ENCODE results near the gene DCST1. TPM values are rescaled to one million over a fixed set of nuclear protein-coding genes. Genes with fewer than 3 reads are reported as not detected.

DCST1 gene
- total and polyA plus RNA-seq, 4 donors = not detected

GRCh38 chr1:155022927-155023236, 10.7 kb upstream of the DCST1 start:
- Histone ChIP-seq H3K9ac (ENCODE audit: low read depth in 1 of 2, low read length in 2 of 2) (no peak overlapping the region), H3K4me1 (ENCODE audit: control insufficient read depth in 4 of 4, insufficient read depth in 4 of 4, low read length in 3 of 4) (peaks cover under 1 to 21% (median 12%) of the 10 kb centered on the region in 4 donors), H3K27ac (ENCODE audit: low read depth in 1 of 2, low read length in 2 of 2) (no peak overlapping the region), H3K27me3 (ENCODE audit: control insufficient read depth in 4 of 4, insufficient read depth in 4 of 4, low read length in 3 of 4) (no peaks in the 10 kb centered on the region), H3K4me3 (ENCODE audit: low read depth in 1 of 3, low read length in 3 of 3) (no peak overlapping the region), H3K9me3 (ENCODE audit: control insufficient read depth in 4 of 4, low read length in 3 of 4) (no peaks in the 10 kb centered on the region), H3K36me3 (ENCODE audit: control insufficient read depth in 4 of 4, insufficient read depth in 3 of 4, low read depth in 1 of 4, low read length in 3 of 4) (no peaks in the 10 kb centered on the region)
- WGBS = 31% methylated on average over 4 of the region's 4 CpGs
- no peak for DNase-seq (ENCODE audit: low spot score)
- TF ChIP-seq JUND (IDR thresholded peaks at IDR 0.05) = no peak
- no peak for TF ChIP-seq ATF3 (IDR thresholded peaks at IDR 0.05)
- no peak for TF ChIP-seq RXRA (IDR thresholded peaks at IDR 0.05)
- TF ChIP-seq GABPA (IDR thresholded peaks at IDR 0.05 in 1 of 2, conservative IDR thresholded peaks at IDR 0.05 in 1 of 2) = no peak
- TF ChIP-seq FOXA1 (IDR thresholded peaks at IDR 0.05) = no peak
- no peak for TF ChIP-seq ZBTB33 (IDR thresholded peaks at IDR 0.05)
- TF ChIP-seq YY1 (IDR thresholded peaks at IDR 0.05) = no peak
- no peak for TF ChIP-seq TAF1 (conservative IDR thresholded peaks at IDR 0.05)
- no peak for TF ChIP-seq MAX (IDR thresholded peaks at IDR 0.05)
- TF ChIP-seq HNF4G (IDR thresholded peaks at IDR 0.05) = no peak
- no peak for TF ChIP-seq REST (IDR thresholded peaks at IDR 0.05)
- no peak for TF ChIP-seq SP1 (IDR thresholded peaks at IDR 0.05)
- no peak for TF ChIP-seq RAD21 (IDR thresholded peaks at IDR 0.05)
- no peak for TF ChIP-seq NR2F2 (IDR thresholded peaks at IDR 0.05)
- no peak for TF ChIP-seq CTCF (IDR thresholded peaks at IDR 0.05; ENCODE audit: low read depth, low read length, missing input control)
- no peak for TF ChIP-seq EGR1 (IDR thresholded peaks at IDR 0.05; ENCODE audit: low read depth in 2 of 2)
- TF ChIP-seq HNF4A (conservative IDR thresholded peaks at IDR 0.05) = no peak
- no peak for TF ChIP-seq FOXA2 (IDR thresholded peaks at IDR 0.05)

Data from liver (tissue), 9 donors.